H9 (cell line): Measurements from ENCODE around the gene FAM53B. TPM values are rescaled to one million over a fixed set of nuclear protein-coding genes. Genes with fewer than 3 reads are reported as not detected.
A peak's percentile ranks its signal among the peaks of the same experiment; 100 is the strongest.

Experiments
- DNase-seq: peaks from one replicate; pipeline ENCODE4 v3.0.0-alpha.2; 2017
- H2AFZ ChIP-seq: one replicate; pipeline ENCODE4 v1.6.1; 2013; ENCODE audit warnings: mild to moderate bottlenecking, low read length, control low read depth, moderate library complexity
- H2AK5ac ChIP-seq: 2 replicates; pipeline ENCODE4 v1.6.1; 2013; ENCODE audit warnings: low read length, control low read depth, mixed read lengths; ENCODE audit not compliant: insufficient read length
- H2BK120ac ChIP-seq: one replicate; pipeline ENCODE4 v1.6.1; 2013; ENCODE audit warnings: low read depth, mild to moderate bottlenecking, low read length, control low read depth, inconsistent platforms; ENCODE audit not compliant: poor library complexity, severe bottlenecking
- H2BK12ac ChIP-seq: 2 replicates; pipeline ENCODE4 v1.6.1; 2013; ENCODE audit warnings: low read length, control low read depth, mixed read lengths, low read depth; ENCODE audit not compliant: insufficient read length
- H2BK15ac ChIP-seq: 2 replicates; pipeline ENCODE4 v1.6.1; 2013; ENCODE audit warnings: low read depth, low read length, control low read depth
- H2BK20ac ChIP-seq: one replicate; pipeline ENCODE4 v1.6.1; 2013; ENCODE audit warnings: low read depth, mild to moderate bottlenecking, low read length, control low read depth, inconsistent platforms; ENCODE audit not compliant: poor library complexity, severe bottlenecking
- H2BK5ac ChIP-seq: 2 replicates; pipeline ENCODE4 v1.6.1; 2013; ENCODE audit warnings: low read length, control low read depth, mixed read lengths; ENCODE audit not compliant: insufficient read length
- H3K14ac ChIP-seq: 2 replicates; pipeline ENCODE4 v1.6.1; 2013; ENCODE audit warnings: low read length, control low read depth; ENCODE audit not compliant: insufficient read depth
- H3K18ac ChIP-seq: 2 replicates; pipeline ENCODE4 v1.6.1; 2013; ENCODE audit warnings: low read depth, mild to moderate bottlenecking, mixed read lengths, low read length, control low read depth; ENCODE audit not compliant: insufficient read length
- H3K23ac ChIP-seq: 2 replicates; pipeline ENCODE4 v1.6.1; 2013; ENCODE audit warnings: low read length, control low read depth, mixed read lengths, low read depth; ENCODE audit not compliant: insufficient read length
- H3K23me2 ChIP-seq: 2 replicates; pipeline ENCODE4 v1.6.1; 2013; ENCODE audit warnings: low read depth, mild to moderate bottlenecking, mixed read lengths, low read length, control low read depth; ENCODE audit not compliant: insufficient read length, poor library complexity, severe bottlenecking
- H3K27ac ChIP-seq: 2 replicates; pipeline ENCODE4 v1.5.1; 2013; ENCODE audit warnings: low read length, control low read depth, mixed read lengths, low read depth; ENCODE audit not compliant: insufficient read length
- H3K27me3 ChIP-seq: 2 replicates; pipeline ENCODE4 v1.6.1; 2013; ENCODE audit warnings: low read length, control low read depth, inconsistent platforms; ENCODE audit not compliant: insufficient read depth
- H3K4ac ChIP-seq: 2 replicates; pipeline ENCODE4 v1.6.1; 2013; ENCODE audit warnings: low read depth, mild to moderate bottlenecking, control low read depth, inconsistent platforms, low read length, moderate library complexity
- H3K4me1 ChIP-seq: 2 replicates; pipeline ENCODE4 v1.6.1; 2013; ENCODE audit warnings: low read length, control low read depth, inconsistent platforms; ENCODE audit not compliant: insufficient read depth
- H3K4me2 ChIP-seq: 2 replicates; pipeline ENCODE4 v1.6.1; 2013; ENCODE audit warnings: low read length, control low read depth, mixed read lengths; ENCODE audit not compliant: insufficient read length, insufficient read depth
- H3K56ac ChIP-seq: 2 replicates; pipeline ENCODE4 v1.6.1; 2013; ENCODE audit warnings: low read depth, mild to moderate bottlenecking, mixed read lengths, low read length, control low read depth; ENCODE audit not compliant: insufficient read length
- H3K79me1 ChIP-seq: 2 replicates; pipeline ENCODE4 v1.6.1; 2013; ENCODE audit warnings: low read depth, mild to moderate bottlenecking, moderate library complexity, low read length, control low read depth, inconsistent platforms; ENCODE audit not compliant: insufficient read depth, poor library complexity, severe bottlenecking
- H3K79me2 ChIP-seq: 2 replicates; pipeline ENCODE4 v1.6.1; 2013; ENCODE audit warnings: low read length, control low read depth, inconsistent platforms; ENCODE audit not compliant: insufficient read depth
- H3K9ac ChIP-seq: 2 replicates; pipeline ENCODE4 v1.6.1; 2013; ENCODE audit warnings: low read length, control low read depth, mixed read lengths; ENCODE audit not compliant: insufficient read length; ENCODE audit errors: extremely low read depth
- H3K9me3 ChIP-seq: one replicate; pipeline ENCODE4 v1.6.1; 2013; ENCODE audit warnings: low read depth, low read length, inconsistent platforms; ENCODE audit not compliant: control insufficient read depth
- H3T11ph ChIP-seq: one replicate; pipeline ENCODE4 v1.6.1; 2013; ENCODE audit warnings: mild to moderate bottlenecking, low read length, control low read depth, inconsistent platforms
- H4K20me1 ChIP-seq: one replicate; pipeline ENCODE4 v1.6.1; 2013; ENCODE audit not compliant: control insufficient read depth, insufficient read length, insufficient read depth
- H4K5ac ChIP-seq: 2 replicates; pipeline ENCODE4 v1.6.1; 2013; ENCODE audit warnings: low read depth, mild to moderate bottlenecking, mixed read lengths, low read length, control low read depth; ENCODE audit not compliant: insufficient read length
- H4K8ac ChIP-seq: replicated peaks from 2 replicates; pipeline ENCODE4 v1.6.1; 2013; ENCODE audit warnings: low read length, control low read depth, mixed read lengths, low read depth; ENCODE audit not compliant: insufficient read length
- H4K91ac ChIP-seq: 2 replicates; pipeline ENCODE4 v1.6.1; 2013; ENCODE audit warnings: low read depth, mild to moderate bottlenecking, moderate library complexity, mixed read lengths, low read length, control low read depth; ENCODE audit not compliant: insufficient read length
- H3K27ac Mint-ChIP-seq, 3 experiments: 2 replicates in 2 of 3; 3 replicates in 1 of 3; pipeline ENCODE4 v1.8.0; 2020 to 2021; ENCODE audit warnings: mixed read lengths in 3 of 3, mild to moderate bottlenecking in 1 of 3, moderate library complexity in 1 of 3
- H3K27me3 Mint-ChIP-seq: 2 replicates; pipeline ENCODE4 v1.8.0; 2021; ENCODE audit warnings: low read depth, mild to moderate bottlenecking, moderate library complexity, mixed read lengths
- H3K36me3 Mint-ChIP-seq, 3 experiments: 2 replicates in 2 of 3; 3 replicates in 1 of 3; pipeline ENCODE4 v1.8.0; 2020 to 2021; ENCODE audit warnings: low read depth in 3 of 3, mixed read lengths in 3 of 3; ENCODE audit not compliant: insufficient read depth in 1 of 3
- H3K4me1 Mint-ChIP-seq, 2 experiments: 2 replicates each; pipeline ENCODE4 v1.8.0; 2020; ENCODE audit warnings: mixed read lengths in 2 of 2
- H3K4me3 Mint-ChIP-seq, 2 experiments: 2 replicates in 1 of 2; 3 replicates in 1 of 2; pipeline ENCODE4 v1.8.0; 2020 to 2021; ENCODE audit warnings: mild to moderate bottlenecking in 2 of 2, mixed read lengths in 2 of 2, moderate library complexity in 1 of 2
- H3K9me3 Mint-ChIP-seq, 2 experiments: 2 replicates in 1 of 2; 3 replicates in 1 of 2; pipeline ENCODE4 v1.8.0; 2020; ENCODE audit warnings: mild to moderate bottlenecking in 2 of 2, mixed read lengths in 2 of 2, moderate library complexity in 1 of 2
- CTCF ChIP-seq: fragments of 200-600 bp; sonication (generic); conservative IDR thresholded peaks from 3 replicates; pipeline ENCODE4 v1.8.0; 2021; ENCODE audit warnings: antibody characterized with exemption, mild to moderate bottlenecking
- WGBS: extraction: QIAGEN DNeasy Blood & Tissue Kit; methylation state at CpG from one replicate; pipeline ENCODE4 v1.1.7; 2013; ENCODE audit warnings: missing lambda C conversion rate, low lambda C conversion rate, mixed read lengths; ENCODE audit not compliant: insufficient read length; ENCODE audit errors: extremely low coverage; 5-methylcytosine and 5-hydroxymethylcytosine counted together
- total RNA-seq: library from RNA; stranded (reverse); gene quantifications from 2 replicates; pipeline ENCODE4 v1.2.1, GENCODE V29; 2021

The FAM53B gene
- total RNA-seq, 1 experiment from 2014 or later, result 11.5 TPM

- no peak overlapping the region for H3K27ac ChIP-seq
- no peaks in the 10 kb centered on the region for H3K23me2 ChIP-seq
- no peak overlapping the region for H3K9ac ChIP-seq
- Mint-ChIP-seq H3K27ac (peak overlapping the region in 1 of 3 experiments; percentile 23; a peak in 1 of 7 replicates), H3K27me3 (no peaks in the 10 kb centered on the region), H3K36me3 (peaks cover 9 to 17% (median 13%) of the 10 kb centered on the region in 3 experiments; a peak in 5 of 7 replicates), H3K4me1 (peaks cover 28 to 34% of the 10 kb centered on the region in 2 experiments), H3K4me3 (no peak overlapping the region), H3K9me3 (no peaks in the 10 kb centered on the region)
- no peak for DNase-seq
- H3K27me3 ChIP-seq, result no peaks in the 10 kb centered on the region
- no peak overlapping the region for H3K14ac ChIP-seq
- H3K4me1 ChIP-seq, result peaks cover 8% of the 10 kb centered on the region; the same call in 1 of the 2 replicates
- no peaks in the 10 kb centered on the region for H4K20me1 ChIP-seq
- H3T11ph ChIP-seq, result no peak overlapping the region
- H4K8ac ChIP-seq, result no peak overlapping the region
- WGBS, result no CpG with 5 or more reads among the region's 9 CpGs
- no peak overlapping the region for H3K4ac ChIP-seq
- H3K79me1 ChIP-seq, result peaks cover 5% of the 10 kb centered on the region
- H4K5ac ChIP-seq, result no peak overlapping the region
- no peak overlapping the region for H2BK20ac ChIP-seq
- H2BK15ac ChIP-seq, result no peak overlapping the region
- TF ChIP-seq CTCF, result no peak
- no peak overlapping the region for H3K18ac ChIP-seq
- H3K23ac ChIP-seq, result no peak overlapping the region
- no peak overlapping the region for H2BK120ac ChIP-seq
- no peak overlapping the region for H2AK5ac ChIP-seq
- no peaks in the 10 kb centered on the region for H3K79me2 ChIP-seq
- no peak overlapping the region for H2AFZ ChIP-seq
- no peak overlapping the region for H2BK12ac ChIP-seq
- no peak overlapping the region for H3K56ac ChIP-seq
- H3K9me3 ChIP-seq, result no peaks in the 10 kb centered on the region
- no peak overlapping the region for H4K91ac ChIP-seq
- no peak overlapping the region for H2BK5ac ChIP-seq
- no peak overlapping the region for H3K4me2 ChIP-seq
Observed at GRCh38 chr10:124708246-124708779, 35.9 kb downstream of the FAM53B start.
